Caki2 (cell line): ENCODE data around the gene KRT79. TPM values are rescaled to one million over a fixed set of nuclear protein-coding genes. Genes with fewer than 3 reads are reported as not detected.

Experiments
- DNase-seq: peaks from one replicate; pipeline ENCODE4 v3.0.0-alpha.2; 2015; ENCODE audit warnings: low read depth
- in situ Hi-C: cut with HindIII; loops from 2 replicates; pipeline ENCODE4 v1.10.0; 2016; ENCODE audit warnings: low sequenced_read_pairs, low pct_unique_long_range_greater_than_20kb, mixed read lengths
- total RNA-seq: library from RNA; depleted of rRNA; stranded (reverse); fragments of >200 nt; shearing (Covaris generic); gene quantifications from 2 replicates; pipeline ENCODE4 v1.2.3, GENCODE V29; 2014; ENCODE audit warnings: low replicate concordance

Gene KRT79
- total RNA-seq, 1 experiment from 2014 or later = not detected

DNA sequence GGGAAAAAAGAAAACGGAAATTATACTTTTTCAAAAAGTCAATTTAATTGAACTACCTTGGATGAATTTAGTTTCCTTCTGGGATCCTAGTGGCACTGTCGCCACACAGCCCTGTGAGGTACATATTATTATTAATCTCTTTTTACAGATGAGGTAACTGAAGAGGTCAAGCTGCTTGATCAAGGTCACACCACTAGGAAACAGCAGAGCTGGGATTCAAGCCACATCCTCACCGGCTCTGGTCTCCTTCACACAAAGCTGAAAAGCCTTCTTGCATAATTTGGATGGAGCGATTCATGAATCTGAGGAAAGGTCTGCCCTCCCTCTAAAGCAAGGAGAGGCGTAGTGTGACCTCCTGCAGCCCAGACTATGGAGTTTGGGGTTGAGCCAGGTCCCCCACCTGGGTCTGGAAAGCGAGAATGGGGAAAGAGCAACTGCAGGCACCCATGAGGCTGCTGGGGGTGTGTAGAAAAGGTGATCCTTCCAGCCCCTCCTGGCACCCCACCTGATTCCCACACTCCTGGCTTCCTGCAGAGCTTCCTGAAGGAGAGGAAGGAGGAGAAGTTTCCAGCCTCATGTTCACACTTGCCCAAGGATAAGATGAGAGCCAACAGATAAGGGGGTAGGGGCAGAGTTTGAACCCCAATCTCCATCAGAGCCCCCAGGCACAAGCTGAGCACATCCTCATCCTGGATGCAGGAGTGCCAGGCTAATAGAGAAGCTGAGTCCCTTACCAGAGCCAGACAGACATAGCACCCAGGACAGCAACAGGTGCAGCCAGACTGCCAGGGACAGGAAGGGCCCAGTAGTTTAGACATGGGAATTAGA is 3.9 kb upstream of the KRT79 start:
- DNase-seq = no peak
- in situ Hi-C loops = no loop called here

- in situ Hi-C loops = no loop called here
- DNase-seq = peak; percentile 18
These were observed 3.3 kb upstream of the KRT79 start for GRCh38 chr12:52837413-52837741.

GRCh38 chr12:52836491-52837412 is 2.6 kb upstream of the KRT79 start:
- DNase-seq = no peak

DNA sequence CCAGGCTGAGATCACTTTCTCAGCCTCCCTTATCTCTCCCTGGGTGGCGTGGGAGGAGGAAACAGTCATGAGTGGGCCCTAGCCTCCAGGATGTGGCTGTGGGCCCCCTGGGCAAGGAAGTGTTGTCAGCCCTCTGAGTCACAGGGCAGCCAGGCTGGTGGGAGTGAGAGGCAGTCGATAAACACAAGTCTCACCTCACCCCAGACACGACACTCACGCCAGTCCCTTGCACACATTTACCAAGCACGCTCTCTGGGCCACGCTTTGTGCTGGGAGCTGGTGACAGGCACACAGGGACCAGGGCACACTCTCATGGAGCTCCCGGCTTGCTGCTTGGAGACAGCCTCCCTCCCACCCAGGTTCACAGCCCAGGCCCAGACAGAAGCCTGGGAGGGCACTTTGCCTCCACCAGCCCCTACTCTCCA is 1.9 kb upstream of the KRT79 start:
- in situ Hi-C loops = no loop called here
- DNase-seq = no peak

More at GRCh38 chr12:52836491-52837412, 2.6 kb upstream of the KRT79 start:
- in situ Hi-C loops = no loop called here

- in situ Hi-C loops = no loop called here
- no peak for DNase-seq
These were observed 1.3 kb upstream of the KRT79 start for GRCh38 chr12:52835271-52836041.

GRCh38 chr12:52834727-52835001 is 553 bp upstream of the KRT79 start:
- DNase-seq = no peak
- in situ Hi-C loops = no loop called here

DNA sequence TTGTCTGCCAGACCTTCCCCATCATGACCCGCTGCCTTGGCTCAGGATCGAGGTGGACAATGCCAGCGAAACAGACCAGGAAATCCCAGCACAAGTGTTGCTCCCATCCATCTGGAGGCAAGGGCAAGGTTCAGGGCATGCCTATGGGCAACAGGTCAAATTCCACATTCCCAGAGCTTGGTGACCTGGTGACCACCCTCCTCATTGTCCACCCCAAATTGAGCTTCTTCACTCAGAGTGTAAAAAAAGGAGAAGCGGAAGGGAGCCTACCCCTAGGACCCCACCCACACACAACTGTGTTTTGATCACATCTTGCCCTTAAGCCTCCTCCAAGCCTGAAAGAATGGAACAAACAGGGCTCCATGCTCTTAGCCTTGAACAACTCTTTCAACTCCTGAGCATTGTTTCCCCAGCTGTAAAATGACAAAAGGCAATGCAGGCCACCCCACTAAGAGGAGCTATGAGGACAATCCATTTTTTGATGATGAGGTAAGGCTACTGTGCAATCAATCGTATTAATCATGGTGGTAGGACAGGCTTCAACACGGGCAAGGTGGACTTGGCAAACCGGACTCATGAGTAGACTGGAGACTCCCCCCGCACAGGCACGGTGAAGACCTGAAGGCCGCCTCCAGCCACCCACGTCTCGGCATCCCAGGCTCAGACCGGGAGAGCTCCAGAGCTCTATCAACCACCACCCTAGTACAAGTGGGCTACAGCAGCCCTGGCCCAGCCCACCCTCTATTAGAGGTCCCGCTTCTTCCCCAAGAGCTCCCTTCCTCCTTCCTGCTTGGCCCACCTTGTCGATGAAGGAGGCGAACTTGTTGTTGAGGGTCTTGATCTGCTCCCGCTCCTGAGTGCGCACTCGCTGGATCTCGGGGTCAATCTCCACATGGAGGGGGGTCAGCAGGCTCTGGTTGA is 866 bp downstream of the KRT79 start:
- in situ Hi-C loops = no loop called here
- no peak for DNase-seq

- no peak for DNase-seq
- in situ Hi-C loops = no loop called here
These were observed 1.7 kb downstream of the KRT79 start for GRCh38 chr12:52832451-52832850.

- in situ Hi-C loops = no loop called here
- no peak for DNase-seq
These were observed 2.9 kb downstream of the KRT79 start for GRCh38 chr12:52831251-52831650.

- no peak for DNase-seq
- in situ Hi-C loops = no loop called here
These were observed 3.9 kb downstream of the KRT79 start for GRCh38 chr12:52829986-52830770.

GRCh38 chr12:52828591-52829021 is 5.5 kb downstream of the KRT79 start:
- DNase-seq = no peak
- in situ Hi-C loops = no loop called here

DNA sequence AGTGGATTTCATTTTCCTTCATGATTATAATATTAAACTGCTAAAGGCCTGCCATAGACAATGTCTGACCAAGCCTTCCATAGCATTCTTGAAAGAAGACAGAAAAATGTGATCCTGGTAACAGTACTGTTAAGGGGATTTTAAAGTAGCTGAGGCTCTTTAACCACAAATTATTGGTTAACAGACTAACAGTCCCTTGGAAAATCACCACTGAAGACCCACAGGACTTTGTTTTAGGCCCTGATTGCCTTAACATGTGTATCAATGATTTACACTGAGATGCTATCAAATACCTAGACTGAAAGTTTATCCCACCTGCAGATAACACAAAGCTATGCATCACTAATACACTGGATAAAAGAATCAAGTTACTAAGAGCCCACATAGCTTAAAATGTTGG is 6.0 kb downstream of the KRT79 start:
- DNase-seq = no peak
- in situ Hi-C loops = no loop called here

- in situ Hi-C loops = no loop called here
- no peak for DNase-seq
These were observed 6.5 kb downstream of the KRT79 start for GRCh38 chr12:52827499-52828090.

DNA sequence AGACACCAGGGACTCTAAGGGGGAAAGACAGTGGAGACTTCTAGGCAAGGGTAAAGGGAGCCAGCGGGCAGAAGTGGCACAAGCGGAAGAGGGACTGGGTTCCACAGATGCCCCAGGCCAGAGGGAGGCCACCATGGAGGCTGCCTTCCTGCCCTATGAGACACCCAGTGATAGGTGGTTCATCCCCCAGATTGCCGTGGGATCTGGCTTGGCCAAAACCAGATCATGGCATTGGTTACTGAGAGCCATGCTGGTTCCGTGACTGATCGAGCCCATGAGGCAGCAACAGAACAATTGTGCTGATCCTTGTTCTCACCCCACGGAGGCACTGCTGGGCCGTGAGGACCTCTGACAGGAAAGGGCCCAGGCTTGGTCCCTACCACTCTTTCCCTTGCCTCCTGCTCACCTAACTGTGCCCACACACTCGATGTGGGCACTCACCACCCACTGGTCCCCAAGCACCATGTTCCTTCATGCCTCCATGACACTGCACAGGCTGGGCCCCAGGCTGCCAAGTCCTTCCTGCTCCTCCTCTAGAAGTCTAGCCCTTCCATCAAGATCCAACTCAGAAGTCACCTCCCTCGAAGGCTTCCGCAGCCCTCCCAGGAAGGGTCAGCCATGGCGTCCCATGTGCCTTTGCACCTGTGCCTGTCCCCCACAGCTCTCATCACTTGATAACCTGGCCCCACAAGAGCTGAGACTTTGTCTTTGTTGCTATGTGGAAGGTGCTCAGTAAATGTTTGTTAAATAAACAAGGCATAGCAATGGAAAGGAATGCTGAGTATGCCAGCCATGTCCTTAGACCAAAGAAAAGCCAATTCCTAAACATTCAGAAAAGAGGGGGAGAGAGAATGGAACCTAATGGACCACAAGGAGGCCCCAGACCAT is 7.3 kb downstream of the KRT79 start:
- peak; percentile 57 for DNase-seq

DNA sequence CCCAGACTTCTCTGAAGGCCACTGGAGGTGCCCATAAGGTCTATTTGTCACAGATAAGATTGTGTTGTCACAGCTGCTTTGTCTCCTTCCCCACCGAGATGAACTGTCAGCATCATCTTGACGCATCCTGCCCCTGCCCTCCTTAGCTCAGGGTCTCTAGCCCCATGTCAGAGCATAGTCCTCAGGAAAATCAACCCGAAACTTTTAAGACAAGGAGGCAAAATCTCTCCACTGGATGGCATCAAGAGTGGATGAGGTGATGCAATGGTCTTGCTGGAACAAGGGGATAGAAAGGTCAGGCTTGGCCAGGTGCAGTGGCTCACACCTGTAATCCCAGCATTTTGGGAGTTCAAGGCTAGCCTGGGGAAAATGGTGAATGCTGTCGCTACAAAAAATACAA is 8.2 kb downstream of the KRT79 start:
- in situ Hi-C loops = no loop called here
- DNase-seq = no peak

More for the DNA sequence above, 7.3 kb downstream of the KRT79 start:
- in situ Hi-C loops = no loop called here
